HG03066 (cell line): ENCODE measurements around the gene CACNB2.

ENCODE experiments used
- ATAC-seq: cut with Tn5 transposase; IDR thresholded peaks from one replicate; pipeline ENCODE4 v1.9.1; 2021; ENCODE audit warnings: low read depth; ENCODE audit not compliant: unreplicated experiment

CACNB2 gene

GRCh38 chr10:18328941-18329340, 188.7 kb downstream of the CACNB2 start:
- ATAC-seq = no peak

GRCh38 chr10:18332048-18332447, 191.8 kb downstream of the CACNB2 start:
- ATAC-seq = no peak

DNA sequence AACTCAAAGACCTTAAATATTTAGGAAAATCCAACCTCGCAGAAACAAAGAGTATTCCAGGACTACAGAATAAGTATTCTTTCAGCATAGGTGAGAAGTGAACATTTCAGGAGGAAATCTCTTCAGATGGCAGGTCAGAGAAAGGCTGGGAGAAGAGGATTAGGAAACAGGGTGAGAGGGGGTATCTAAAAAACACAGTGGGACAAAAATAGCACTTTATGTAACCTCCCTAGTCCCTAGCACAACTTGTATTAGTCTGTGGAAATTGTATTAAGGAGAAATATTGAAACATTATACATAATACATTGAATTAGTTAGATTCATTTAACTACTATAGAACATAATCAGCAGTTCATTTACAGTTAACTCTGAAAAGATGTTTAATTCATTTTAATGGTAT, 192.3 kb downstream of the CACNB2 start:
- ATAC-seq = no peak

DNA sequence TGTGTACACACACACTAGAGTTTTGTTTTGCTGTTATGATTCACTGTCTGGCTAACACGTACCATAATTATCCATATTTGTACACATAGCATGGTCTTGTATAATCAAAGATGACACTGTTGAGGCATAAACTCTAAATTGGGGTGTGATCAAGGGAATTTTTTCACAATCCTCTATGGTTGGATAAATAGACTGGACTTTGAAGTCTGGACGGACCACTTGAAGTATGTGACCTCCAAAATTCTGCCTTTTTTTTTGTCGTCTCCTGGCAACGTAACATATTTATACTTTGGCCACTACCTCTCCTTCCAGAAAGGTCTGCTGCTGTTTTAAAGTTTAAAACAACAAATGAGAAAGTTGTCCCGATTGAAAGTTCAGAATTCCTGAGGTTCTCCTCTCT, 193.4 kb downstream of the CACNB2 start:
- no peak for ATAC-seq

DNA sequence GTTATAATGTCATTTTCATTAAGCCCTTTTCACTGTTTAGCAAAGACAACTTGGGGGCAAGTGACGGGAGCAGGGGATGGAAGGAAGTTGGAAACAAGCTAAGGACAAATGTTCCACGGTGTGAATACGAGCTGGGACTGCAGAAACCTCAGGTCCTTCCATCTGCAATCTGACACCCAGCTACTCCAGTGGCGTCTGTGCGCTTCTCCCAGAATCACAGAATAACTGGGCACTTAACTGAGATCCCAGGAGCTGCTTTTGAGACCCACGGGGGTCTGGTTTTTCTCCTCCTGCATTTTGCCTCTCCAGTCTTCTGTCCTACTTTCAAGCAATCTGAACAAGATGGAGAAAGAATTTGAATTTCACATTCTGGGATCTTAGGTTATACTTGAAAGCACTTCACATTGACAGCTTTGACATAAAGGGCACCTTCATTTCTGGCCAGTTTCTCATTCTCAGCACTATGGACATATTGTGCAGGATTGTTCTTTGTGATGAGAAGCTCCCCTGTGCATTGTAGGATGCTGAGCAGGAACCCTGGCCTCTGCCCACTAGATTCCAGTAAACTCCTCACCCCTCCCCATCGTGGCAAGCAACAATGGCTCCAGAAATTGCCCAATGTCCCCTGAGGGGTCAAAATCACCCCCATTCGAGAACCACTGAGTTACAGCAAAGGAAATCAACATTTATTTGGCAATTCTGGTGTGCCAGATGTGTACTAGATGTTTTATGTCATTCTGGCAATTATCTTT, 194.1 kb downstream of the CACNB2 start:
- ATAC-seq = no peak

GRCh38 chr10:18340496-18341051, 200.3 kb downstream of the CACNB2 start:
- ATAC-seq = no peak

DNA sequence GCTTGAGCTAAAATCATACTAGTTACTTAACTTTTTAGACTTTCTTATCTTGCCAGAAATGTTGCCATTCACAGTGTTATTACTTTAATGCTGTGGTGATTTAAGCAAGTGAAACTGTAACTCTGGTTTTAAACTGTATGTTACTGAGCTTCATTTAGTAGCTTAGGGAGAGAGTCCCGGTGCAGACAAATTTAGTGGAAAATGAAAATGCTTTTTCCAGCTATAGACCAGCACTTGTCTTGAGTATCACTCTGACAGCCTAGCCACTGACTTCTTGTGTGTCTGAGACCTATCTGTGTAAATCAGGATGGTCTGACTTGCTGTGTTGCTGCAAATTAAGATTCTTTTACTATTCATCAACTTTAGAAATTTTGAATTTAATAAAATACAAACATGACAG, 200.8 kb downstream of the CACNB2 start:
- no peak for ATAC-seq

- ATAC-seq = no peak
Observed at GRCh38 chr10:18343573-18343972, 203.3 kb downstream of the CACNB2 start.

GRCh38 chr10:18345308-18345707, 205.1 kb downstream of the CACNB2 start:
- no peak for ATAC-seq

- ATAC-seq = no peak
Observed at GRCh38 chr10:18350340-18350739, 210.1 kb downstream of the CACNB2 start.

- ATAC-seq = no peak
Observed at GRCh38 chr10:18351421-18351820, 211.2 kb downstream of the CACNB2 start.

GRCh38 chr10:18352175-18352574, 212.0 kb downstream of the CACNB2 start:
- ATAC-seq = no peak

GRCh38 chr10:18359812-18360211, 219.6 kb downstream of the CACNB2 start:
- no peak for ATAC-seq

DNA sequence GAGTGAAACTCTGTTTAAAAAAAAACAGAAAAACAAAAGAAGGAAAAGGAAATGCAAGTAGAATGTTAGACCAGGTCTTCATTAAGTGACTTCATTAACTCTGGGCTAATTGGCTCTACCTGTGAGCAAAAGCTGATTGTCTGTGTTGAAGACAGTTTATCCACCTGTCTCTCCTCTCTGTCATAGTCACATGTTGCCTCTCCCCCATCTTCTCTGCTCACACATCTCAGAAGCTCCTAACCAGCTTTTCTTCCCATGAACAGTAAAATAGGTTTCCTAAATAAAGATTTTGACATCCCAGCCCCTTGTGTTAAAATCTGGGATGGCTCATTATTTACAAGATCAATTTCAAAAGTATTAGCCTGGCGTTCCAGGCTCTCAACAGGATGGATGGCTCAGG, 222.7 kb downstream of the CACNB2 start:
- ATAC-seq = no peak

- ATAC-seq = peak; percentile 66
Observed at GRCh38 chr10:18364987-18365775, 225.0 kb downstream of the CACNB2 start.

DNA sequence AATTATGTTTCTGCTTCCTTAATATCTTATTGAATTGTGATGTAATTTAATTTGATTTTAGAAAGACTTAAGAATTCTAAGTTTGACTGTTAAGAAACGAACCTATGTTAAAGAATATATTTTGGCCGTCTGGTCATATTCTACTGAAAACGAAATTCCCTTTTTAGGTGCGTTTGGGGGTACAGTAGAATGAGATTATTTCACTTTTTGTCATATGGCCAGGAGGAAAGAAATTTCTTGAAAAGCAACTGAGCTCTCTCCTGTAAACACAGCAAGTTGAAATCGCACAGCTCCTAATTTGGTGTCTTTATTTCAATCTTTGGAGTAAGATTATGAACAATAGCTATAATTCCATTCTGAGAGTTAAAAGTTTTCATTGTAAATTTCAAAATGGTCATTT, 227.6 kb downstream of the CACNB2 start:
- ATAC-seq = no peak

DNA sequence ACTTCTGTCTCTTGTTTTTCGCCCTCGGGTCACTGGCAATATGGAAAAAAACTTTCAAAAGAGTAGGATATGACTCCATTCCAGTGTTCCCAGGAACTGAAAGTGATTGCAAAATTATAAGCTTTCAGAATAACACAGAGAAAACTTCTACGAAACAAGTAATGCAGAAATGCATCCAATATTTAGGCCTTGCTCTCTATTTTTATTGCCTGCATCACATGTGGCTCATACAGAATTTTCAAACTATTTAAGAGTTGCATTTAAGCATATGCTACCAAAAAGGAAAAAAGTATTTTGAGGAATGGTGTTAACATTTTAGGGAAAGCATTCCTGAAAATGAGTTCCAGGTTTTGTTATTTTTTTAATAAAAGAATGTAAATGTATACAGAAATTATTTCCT, 228.0 kb downstream of the CACNB2 start:
- no peak for ATAC-seq

- ATAC-seq = no peak
Observed at GRCh38 chr10:18368682-18369081, 228.5 kb downstream of the CACNB2 start.

DNA sequence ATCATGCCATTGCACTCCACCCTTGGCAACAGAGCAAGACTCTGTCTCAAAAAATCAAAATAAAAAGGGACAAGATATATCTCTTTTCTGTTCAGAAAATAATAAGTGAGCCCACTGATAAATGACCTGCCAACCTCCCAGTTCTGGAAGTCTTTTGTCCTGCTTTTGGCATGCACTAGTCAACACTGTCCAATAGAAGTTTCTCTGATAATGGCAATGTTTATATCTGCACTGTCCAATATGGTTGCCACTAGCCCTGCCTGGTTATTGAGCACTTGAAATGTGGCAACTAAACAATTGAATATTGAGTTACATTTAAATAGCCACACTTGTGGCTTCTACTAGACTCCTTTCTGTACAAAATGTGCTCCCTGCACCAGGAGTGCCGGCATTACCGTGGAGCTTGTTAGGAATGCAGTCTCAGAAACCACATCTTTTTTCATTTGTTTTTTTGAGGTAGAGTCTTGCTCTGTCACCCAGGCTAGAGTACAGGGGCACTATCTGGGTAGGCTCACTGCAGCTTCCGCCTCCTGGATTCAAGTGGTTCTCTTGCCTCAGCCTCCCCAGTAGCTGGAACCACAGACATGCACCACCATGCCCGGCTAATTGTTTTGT, 229.7 kb downstream of the CACNB2 start:
- ATAC-seq = no peak

DNA sequence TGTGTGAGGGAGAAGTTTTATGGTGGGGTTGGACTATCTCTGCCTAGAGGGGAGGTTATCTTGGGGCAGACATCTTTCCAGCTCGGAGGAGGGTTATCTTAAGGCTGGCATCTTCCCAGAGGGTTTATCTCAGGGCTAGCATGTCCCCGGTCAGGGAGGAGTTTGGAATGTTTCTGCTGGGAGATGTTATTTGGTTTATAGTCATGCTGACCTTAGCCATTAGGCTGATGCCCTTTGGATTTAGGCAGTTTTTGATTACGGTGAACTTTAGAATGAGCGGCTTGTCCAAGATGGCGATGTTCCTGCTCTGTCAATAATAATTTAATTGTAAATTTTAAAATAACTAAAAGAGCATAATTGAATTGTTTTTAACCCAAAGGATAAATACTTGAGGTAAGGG, 236.4 kb downstream of the CACNB2 start:
- ATAC-seq = no peak

- ATAC-seq = no peak
Observed at GRCh38 chr10:18377898-18378297, 237.7 kb downstream of the CACNB2 start.
